ENCODE data around the gene ARHGAP27. TPM values are rescaled to one million over a fixed set of nuclear protein-coding genes. Genes with fewer than 3 reads are reported as not detected.
A peak's percentile ranks its signal among the peaks of the same experiment; 100 is the strongest.

The ARHGAP27 gene
- total and polyA plus RNA-seq, 9 of the 15 experiments (the other 6 are each of a cell fraction or from before 2014, with no cell fraction given): 0.04 to 4.6 (median 2.1) TPM

- TF ChIP-seq ZNF280A (IDR thresholded peaks at IDR 0.05; ENCODE audit: low read depth, partially characterized antibody) (no peak), ELF1 (tag; IDR thresholded peaks at IDR 0.05) (peak; percentile 31; the same call in 1 of the 2 replicates), THAP7 (CRISPR knock-in tag; IDR thresholded peaks at IDR 0.05) (no peak), GATAD2A (IDR thresholded peaks at IDR 0.05) (peak; percentile 85; the same call in 1 of the 2 replicates), COPS2 (conservative IDR thresholded peaks at IDR 0.05) (no peak), PHF21A (IDR thresholded peaks at IDR 0.05; ENCODE audit: borderline replicate concordance, low read depth) (peak; percentile 88), CGGBP1 (CRISPR knock-in tag; IDR thresholded peaks at IDR 0.05) (no peak), YBX1 (IDR thresholded peaks at IDR 0.05) (no peak), MCM2 (IDR thresholded peaks at IDR 0.05; ENCODE audit: low read depth) (no peak), NKRF (IDR thresholded peaks at IDR 0.05; ENCODE audit: borderline replicate concordance) (no peak), NFIC (IDR thresholded peaks at IDR 0.05) (peak; percentile 85), ETV6 (IDR thresholded peaks at IDR 0.05; ENCODE audit: borderline replicate concordance in 1 of 2, low read depth in 2 of 2, low read length in 1 of 2) (peak in 1 of 2 experiments; percentile 74; a peak in 2 of 4 replicates), ETV6 (CRISPR knock-in tag; IDR thresholded peaks at IDR 0.05; ENCODE audit: borderline replicate concordance) (no peak), BACH1 (tag; IDR thresholded peaks at IDR 0.05) (peak; percentile 70; the same call in 1 of the 2 replicates), TSC22D4 (tag; IDR thresholded peaks at IDR 0.05) (no peak), FIP1L1 (IDR thresholded peaks at IDR 0.05; ENCODE audit: low read depth, low read length, poor library complexity, severe bottlenecking) (no peak), PYGO2 (tag; IDR thresholded peaks at IDR 0.05) (peak; percentile 96), ZBTB17 (CRISPR knock-in tag; IDR thresholded peaks at IDR 0.05) (no peak), TRIM24 (IDR thresholded peaks at IDR 0.05) (peak; percentile 80 to 88; a peak in 3 of 4 replicates), NFIX (CRISPR knock-in tag; IDR thresholded peaks at IDR 0.05; ENCODE audit: low read depth) (no peak), EHMT2 (IDR thresholded peaks at IDR 0.05) (no peak), TFAM (CRISPR knock-in tag; conservative IDR thresholded peaks at IDR 0.05) (no peak), PHB2 (IDR thresholded peaks at IDR 0.05; ENCODE audit: low read depth) (peak; percentile 80), STAG1 (CRISPR knock-in tag; IDR thresholded peaks at IDR 0.05; ENCODE audit: borderline replicate concordance) (no peak), HNRNPL (IDR thresholded peaks at IDR 0.05; ENCODE audit: low read depth, low read length) (no peak), GABPB2 (CRISPR knock-in tag; conservative IDR thresholded peaks at IDR 0.05) (no peak), MEF2D (tag; conservative IDR thresholded peaks at IDR 0.05; ENCODE audit: low read depth) (peak; percentile 60; the same call in 1 of the 2 replicates), SPI1 (IDR thresholded peaks at IDR 0.05; ENCODE audit: borderline replicate concordance, low read depth, low read length) (peak; percentile 97)
Observed at GRCh38 chr17:45345554-45346215, 87.0 kb downstream of the ARHGAP27 start (continued).
